NCI-H510A (cell line): ENCODE data around the gene B3GNT5.
A peak's percentile ranks its signal among the peaks of the same experiment; 100 is the strongest.
"Not testable (repeated sequence)": the region's sequence is repeated elsewhere in the genome, so short reads cannot be mapped to it uniquely, and the experiment has no call there.

Experiments
- DNase-seq: peaks from one replicate; lab custom pipeline; 2025; lab: John Stamatoyannopoulos, UW

B3GNT5 gene

GRCh38 chr3:183252973-183253527 is at the start of gene B3GNT5:
TSS of gene B3GNT5 (plus strand) at chr3:183253253. CDS start at chr3:183269799, 16,546 bp downstream.
- peak; percentile 90 for DNase-seq

- DNase-seq: no peak
These were observed 49.4 kb upstream of the B3GNT5 start for GRCh38 chr3:183203670-183204069.

- DNase-seq: no peak
These were observed 44.8 kb upstream of the B3GNT5 start for GRCh38 chr3:183208260-183208659.

- no peak for DNase-seq
These were observed 44.3 kb upstream of the B3GNT5 start for GRCh38 chr3:183208800-183209199.

- DNase-seq: no peak
These were observed 42.7 kb upstream of the B3GNT5 start for GRCh38 chr3:183210341-183210740.

GRCh38 chr3:183210862-183211341 is 42.2 kb upstream of the B3GNT5 start:
- DNase-seq: no peak

- no peak for DNase-seq
These were observed 41.7 kb upstream of the B3GNT5 start for GRCh38 chr3:183211352-183211751.

- DNase-seq: no peak
These were observed 41.0 kb upstream of the B3GNT5 start for GRCh38 chr3:183212096-183212495.

- no peak for DNase-seq
These were observed 40.5 kb upstream of the B3GNT5 start for GRCh38 chr3:183212565-183212964.

- no peak for DNase-seq
These were observed 39.4 kb upstream of the B3GNT5 start for GRCh38 chr3:183213415-183214276.

- no peak for DNase-seq
These were observed 38.8 kb upstream of the B3GNT5 start for GRCh38 chr3:183214277-183214612.

- DNase-seq: no peak
These were observed 37.4 kb upstream of the B3GNT5 start for GRCh38 chr3:183215591-183216202.

GRCh38 chr3:183217548-183218332 is 35.3 kb upstream of the B3GNT5 start:
- no peak for DNase-seq

GRCh38 chr3:183218826-183219225 is 34.2 kb upstream of the B3GNT5 start:
- DNase-seq: no peak

GRCh38 chr3:183220828-183221227 is 32.2 kb upstream of the B3GNT5 start:
- no peak for DNase-seq

- no peak for DNase-seq
These were observed 30.3 kb upstream of the B3GNT5 start for GRCh38 chr3:183222631-183223235.

- no peak for DNase-seq
These were observed 28.7 kb upstream of the B3GNT5 start for GRCh38 chr3:183224180-183224970.

- no peak for DNase-seq
These were observed 26.6 kb upstream of the B3GNT5 start for GRCh38 chr3:183226333-183226890.

GRCh38 chr3:183227586-183227985 is 25.5 kb upstream of the B3GNT5 start:
- DNase-seq: no peak

GRCh38 chr3:183229178-183229577 is 23.9 kb upstream of the B3GNT5 start:
- DNase-seq: no peak

- DNase-seq: not testable (repeated sequence)
These were observed 22.8 kb upstream of the B3GNT5 start for GRCh38 chr3:183230251-183230650.
